WI38 (cell line): ENCODE data around the gene BRF1.

Experiments used
- H3K4me3 ChIP-seq: 2 replicates; pipeline ENCODE4 v1.5.1; 2011; ENCODE audit warnings: low read depth, mild to moderate bottlenecking, control low read depth, low read length
- TF ChIP-seq, protein P1 (sequence below): IDR thresholded peaks from 2 replicates; pipeline ENCODE4 v1.5.1; 2012; ENCODE audit warnings: low read depth, mild to moderate bottlenecking, control low read depth, low read length

BRF1 gene

GRCh38 chr14:105203701-105204100, 97.1 kb downstream of the BRF1 start:
- H3K4me3 ChIP-seq, result no peak overlapping the region
- TF ChIP-seq, protein P1, sequence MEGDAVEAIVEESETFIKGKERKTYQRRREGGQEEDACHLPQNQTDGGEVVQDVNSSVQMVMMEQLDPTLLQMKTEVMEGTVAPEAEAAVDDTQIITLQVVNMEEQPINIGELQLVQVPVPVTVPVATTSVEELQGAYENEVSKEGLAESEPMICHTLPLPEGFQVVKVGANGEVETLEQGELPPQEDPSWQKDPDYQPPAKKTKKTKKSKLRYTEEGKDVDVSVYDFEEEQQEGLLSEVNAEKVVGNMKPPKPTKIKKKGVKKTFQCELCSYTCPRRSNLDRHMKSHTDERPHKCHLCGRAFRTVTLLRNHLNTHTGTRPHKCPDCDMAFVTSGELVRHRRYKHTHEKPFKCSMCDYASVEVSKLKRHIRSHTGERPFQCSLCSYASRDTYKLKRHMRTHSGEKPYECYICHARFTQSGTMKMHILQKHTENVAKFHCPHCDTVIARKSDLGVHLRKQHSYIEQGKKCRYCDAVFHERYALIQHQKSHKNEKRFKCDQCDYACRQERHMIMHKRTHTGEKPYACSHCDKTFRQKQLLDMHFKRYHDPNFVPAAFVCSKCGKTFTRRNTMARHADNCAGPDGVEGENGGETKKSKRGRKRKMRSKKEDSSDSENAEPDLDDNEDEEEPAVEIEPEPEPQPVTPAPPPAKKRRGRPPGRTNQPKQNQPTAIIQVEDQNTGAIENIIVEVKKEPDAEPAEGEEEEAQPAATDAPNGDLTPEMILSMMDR, result no peak

GRCh38 chr14:105203057-105203531, 97.7 kb downstream of the BRF1 start:
- no peak overlapping the region for H3K4me3 ChIP-seq
- TF ChIP-seq, protein P1, result peak; percentile 75

DNA sequence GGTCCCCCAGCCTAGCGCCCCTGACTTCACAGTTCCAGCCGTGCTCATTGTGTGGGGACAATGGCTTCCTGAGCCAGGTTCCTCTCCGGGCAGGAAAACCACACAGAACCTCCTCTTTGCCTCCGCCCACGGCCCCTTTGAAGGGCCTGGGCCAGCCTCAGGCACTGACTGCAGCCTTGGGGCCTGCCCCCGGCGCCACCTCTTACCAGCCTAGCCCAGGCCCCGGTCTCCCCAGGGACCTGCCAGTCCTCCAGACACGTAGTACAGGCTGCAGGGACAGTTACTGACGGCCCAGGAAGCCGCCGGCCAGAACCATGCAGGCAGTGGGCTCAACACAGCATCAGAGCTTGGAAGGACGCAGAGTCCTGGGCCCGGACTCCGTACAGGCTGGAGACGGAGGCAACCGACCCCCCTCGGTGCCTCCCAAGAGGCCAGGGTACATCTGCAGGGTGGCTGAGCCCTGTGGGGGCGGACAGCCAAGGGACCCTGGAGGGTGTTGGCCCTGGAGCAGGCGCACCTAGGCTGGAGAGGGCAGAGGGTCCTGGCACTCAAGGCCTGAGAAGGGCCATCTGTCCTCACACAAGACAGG, 98.8 kb downstream of the BRF1 start:
- TF ChIP-seq, protein P1, result no peak
- H3K4me3 ChIP-seq, result no peak overlapping the region

DNA sequence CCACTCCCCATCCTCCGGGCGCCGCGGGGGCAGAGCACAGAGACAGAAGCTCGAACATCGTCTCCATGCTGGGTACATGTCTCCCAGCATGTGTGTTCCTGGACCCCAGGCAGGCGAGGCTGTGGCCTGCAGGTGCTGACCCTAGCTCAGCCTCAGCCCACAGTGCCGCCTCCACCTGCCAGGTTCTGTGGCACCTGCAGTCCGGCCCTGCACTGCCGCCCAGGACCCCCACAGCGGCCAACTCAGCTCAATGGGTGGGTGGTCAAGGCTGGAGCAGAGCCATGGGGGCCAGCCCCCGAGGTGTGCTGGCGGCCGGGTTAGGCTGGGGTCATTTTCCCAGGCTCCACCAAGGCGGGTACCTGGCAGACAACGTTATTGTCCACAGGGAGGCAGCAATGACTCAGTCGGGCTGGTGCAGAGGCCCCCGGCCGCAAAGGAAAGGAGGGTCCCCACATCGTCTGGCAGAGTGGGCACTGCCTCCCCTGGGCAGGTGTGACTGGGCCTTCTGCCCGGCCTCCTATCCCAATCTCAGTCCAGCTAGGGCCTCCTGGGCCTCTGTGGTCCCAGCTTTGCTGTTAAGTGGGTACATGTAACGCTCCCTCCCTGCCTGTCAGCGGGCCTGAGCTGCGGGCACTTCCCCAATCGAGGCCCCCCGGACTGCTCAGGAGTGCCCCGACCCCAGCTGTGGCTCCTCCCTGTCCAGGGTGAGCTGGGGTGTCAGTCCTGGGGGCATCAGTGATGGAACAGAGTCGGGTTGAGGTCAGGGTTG, 99.5 kb downstream of the BRF1 start:
- TF ChIP-seq, protein P1, result no peak
- no peak overlapping the region for H3K4me3 ChIP-seq

DNA sequence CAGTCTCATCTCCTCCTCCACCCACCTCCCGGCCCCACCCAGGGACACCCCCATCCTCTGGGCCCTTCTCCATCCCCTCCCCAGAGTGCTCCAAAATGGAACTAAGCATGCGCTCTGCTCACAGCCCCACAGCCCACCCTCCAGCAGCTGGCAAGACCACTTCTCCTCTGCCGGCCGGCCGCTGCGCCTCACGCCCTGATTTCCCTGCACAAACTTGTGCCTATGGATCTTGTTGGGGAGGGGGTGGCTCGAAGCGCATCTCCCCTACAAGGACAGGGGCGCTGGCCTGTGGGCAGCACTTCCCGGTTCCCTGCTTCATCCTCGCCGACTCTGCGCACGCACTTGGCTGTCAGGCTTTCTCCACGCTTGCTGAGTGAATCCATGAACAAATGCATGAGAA, 100.2 kb downstream of the BRF1 start:
- TF ChIP-seq, protein P1, result no peak
- H3K4me3 ChIP-seq, result no peak overlapping the region

- TF ChIP-seq, protein P1, result no peak
Observed at GRCh38 chr14:105200074-105200473, 100.7 kb downstream of the BRF1 start.

GRCh38 chr14:105199093-105199492, 101.7 kb downstream of the BRF1 start:
- TF ChIP-seq, protein P1, result no peak

More at GRCh38 chr14:105200074-105200473, 100.7 kb downstream of the BRF1 start:
- no peak overlapping the region for H3K4me3 ChIP-seq

More at GRCh38 chr14:105199093-105199492, 101.7 kb downstream of the BRF1 start:
- no peak overlapping the region for H3K4me3 ChIP-seq
